ENCODE measurements around the gene MRPL52. TPM values are rescaled to one million over a fixed set of nuclear protein-coding genes. Genes with fewer than 3 reads are reported as not detected.

The MRPL52 gene
- total RNA-seq, 3 donors from 2014 or later = 247 to 250 (median 249) TPM

DNA sequence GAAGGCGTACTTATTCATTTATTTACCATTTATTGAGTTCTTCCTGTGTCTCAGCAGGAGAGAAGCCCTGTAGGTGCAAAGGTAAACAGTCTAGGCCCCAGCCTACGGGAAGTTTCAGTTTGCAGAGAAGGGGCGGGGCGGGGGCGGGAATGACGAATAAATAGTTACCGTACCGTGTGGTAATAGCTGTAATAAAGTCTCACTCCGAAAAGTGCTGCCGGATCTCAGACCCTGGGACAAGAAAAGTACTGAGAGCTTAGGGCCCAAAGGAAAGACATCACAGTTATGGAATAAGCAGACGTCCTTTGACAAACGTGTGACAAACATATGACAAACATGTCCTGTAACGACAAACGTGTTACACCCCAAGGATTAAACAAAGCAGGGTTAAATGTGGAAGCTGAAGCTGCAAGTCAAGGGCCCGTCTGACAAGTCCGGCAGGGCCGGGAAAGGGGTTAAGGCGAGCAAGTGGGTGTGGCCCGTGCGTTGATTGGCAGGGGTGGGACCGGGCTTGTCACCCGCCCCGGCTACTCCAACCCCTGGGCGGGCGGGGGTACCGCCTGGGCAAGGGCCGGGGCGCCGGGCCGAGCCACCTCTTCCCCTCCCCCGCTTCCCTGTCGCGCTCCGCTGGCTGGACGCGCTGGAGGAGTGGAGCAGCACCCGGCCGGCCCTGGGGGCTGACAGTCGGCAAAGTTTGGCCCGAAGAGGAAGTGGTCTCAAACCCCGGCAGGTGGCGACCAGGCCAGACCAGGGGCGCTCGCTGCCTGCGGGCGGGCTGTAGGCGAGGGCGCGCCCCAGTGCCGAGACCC, 41.7 kb downstream of the MRPL52 start, which contains the start of gene LRP10:
TSS of gene LRP10 (plus strand) at position 517 of the 809 bp plus-strand sequence. CDS start 564 bp downstream, outside the sequence.
- Mint-ChIP-seq H3K27me3 (ENCODE audit: low read depth) (no peaks in the 10 kb centered on the region), H3K4me1 (ENCODE audit: low read depth) (peaks cover 42% of the 10 kb centered on the region), H3K9me3 (no peaks in the 10 kb centered on the region), H3K36me3 (ENCODE audit: insufficient read depth) (peaks cover 16% of the 10 kb centered on the region), H3K4me3 (peak within 1 kb of the TSS; percentile 92)
- DNase-seq (peak; percentile 75), ATAC-seq (peak; percentile 76 to 80)

DNA sequence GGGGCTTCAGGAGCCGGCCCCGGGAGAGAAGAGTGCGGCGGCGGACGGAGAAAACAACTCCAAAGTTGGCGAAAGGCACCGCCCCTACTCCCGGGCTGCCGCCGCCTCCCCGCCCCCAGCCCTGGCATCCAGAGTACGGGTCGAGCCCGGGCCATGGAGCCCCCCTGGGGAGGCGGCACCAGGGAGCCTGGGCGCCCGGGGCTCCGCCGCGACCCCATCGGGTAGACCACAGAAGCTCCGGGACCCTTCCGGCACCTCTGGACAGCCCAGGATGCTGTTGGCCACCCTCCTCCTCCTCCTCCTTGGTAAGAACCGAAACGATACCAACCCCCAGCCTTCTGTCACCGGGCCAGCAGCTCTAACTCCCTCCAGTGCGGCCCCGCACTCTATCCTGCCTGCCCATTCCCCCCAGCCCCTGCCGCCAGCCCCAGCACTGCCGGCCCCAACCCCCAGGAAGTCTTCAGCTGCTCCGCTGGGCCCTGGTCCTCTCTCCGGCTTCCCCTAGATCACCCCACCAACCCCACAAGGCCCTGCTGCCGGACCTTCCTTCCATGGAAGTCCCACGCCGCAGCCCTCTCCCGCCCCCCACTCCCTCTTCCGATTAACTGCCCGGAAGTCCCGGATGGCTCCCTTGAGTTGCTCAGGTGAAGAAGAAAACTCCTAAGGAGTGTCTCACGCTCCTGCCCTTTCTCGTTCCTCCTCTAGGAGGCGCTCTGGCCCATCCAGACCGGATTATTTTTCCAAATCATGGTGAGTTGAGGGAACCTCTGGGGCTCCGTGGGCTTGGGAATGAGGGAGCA, 42.5 kb downstream of the MRPL52 start:
- peak; percentile 63 for DNase-seq
- peak; percentile 37 to 53 for ATAC-seq
- Mint-ChIP-seq H3K27me3 (ENCODE audit: low read depth) (no peaks in the 10 kb centered on the region), H3K9me3 (no peaks in the 10 kb centered on the region), H3K4me3 (peak overlapping the region; percentile 92), H3K36me3 (ENCODE audit: insufficient read depth) (peaks cover 16% of the 10 kb centered on the region), H3K4me1 (ENCODE audit: low read depth) (peaks cover 40% of the 10 kb centered on the region)

DNA sequence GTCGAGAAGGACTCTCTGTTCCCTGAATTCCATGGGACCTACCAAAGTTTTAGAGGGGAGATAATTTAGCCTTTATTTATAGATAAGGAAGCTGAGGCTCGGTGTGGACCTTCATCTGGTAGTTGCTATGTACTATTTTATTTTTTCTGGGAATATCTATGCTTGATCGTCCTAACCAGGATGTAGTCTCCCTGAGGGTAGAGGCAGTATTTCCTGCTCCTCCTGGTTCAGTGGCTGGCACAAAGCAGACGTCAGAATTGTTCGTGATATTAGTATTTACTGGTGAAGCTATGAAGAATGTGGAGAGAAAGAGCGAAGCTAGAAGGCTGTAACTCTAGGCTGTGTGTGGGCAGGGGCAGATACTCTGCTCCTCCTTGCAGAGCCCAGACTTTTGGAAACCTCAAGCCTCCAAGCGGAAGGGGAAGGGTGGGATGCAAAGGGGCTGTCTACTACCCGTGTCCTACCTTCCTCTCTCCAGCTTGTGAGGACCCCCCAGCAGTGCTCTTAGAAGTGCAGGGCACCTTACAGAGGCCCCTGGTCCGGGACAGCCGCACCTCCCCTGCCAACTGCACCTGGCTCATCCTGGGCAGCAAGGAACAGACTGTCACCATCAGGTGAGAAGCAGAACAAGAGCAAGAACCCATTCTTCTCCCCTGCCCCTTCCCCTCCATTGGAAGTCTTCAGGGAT, 43.3 kb downstream of the MRPL52 start:
- ATAC-seq = no peak
- peaks cover 18% of the 10 kb centered on the region for H3K36me3 Mint-ChIP-seq (ENCODE audit: insufficient read depth)
- no peaks in the 10 kb centered on the region for H3K9me3 Mint-ChIP-seq
- no peak for DNase-seq
- peaks cover 40% of the 10 kb centered on the region for H3K4me1 Mint-ChIP-seq (ENCODE audit: low read depth)
- no peaks in the 10 kb centered on the region for H3K27me3 Mint-ChIP-seq (ENCODE audit: low read depth)
- peak overlapping the region; percentile 92 for H3K4me3 Mint-ChIP-seq

DNA sequence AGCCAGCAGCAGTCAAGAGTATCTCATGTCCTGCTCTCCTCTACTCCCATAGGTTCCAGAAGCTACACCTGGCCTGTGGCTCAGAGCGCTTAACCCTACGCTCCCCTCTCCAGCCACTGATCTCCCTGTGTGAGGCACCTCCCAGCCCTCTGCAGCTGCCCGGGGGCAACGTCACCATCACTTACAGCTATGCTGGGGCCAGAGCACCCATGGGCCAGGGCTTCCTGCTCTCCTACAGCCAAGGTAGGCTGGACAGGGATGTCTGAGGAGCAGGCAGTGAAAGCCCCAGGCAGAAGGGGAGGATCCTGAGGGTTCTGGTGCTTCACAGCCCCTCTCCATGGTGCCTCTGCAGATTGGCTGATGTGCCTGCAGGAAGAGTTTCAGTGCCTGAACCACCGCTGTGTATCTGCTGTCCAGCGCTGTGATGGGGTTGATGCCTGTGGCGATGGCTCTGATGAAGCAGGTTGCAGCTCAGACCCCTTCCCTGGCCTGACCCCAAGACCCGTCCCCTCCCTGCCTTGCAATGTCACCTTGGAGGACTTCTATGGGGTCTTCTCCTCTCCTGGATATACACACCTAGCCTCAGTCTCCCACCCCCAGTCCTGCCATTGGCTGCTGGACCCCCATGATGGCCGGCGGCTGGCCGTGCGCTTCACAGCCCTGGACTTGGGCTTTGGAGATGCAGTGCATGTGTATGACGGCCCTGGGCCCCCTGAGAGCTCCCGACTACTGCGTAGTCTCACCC, 45.5 kb downstream of the MRPL52 start:
- Mint-ChIP-seq H3K9me3 (no peaks in the 10 kb centered on the region), H3K27me3 (ENCODE audit: low read depth) (no peaks in the 10 kb centered on the region), H3K4me3 (no peak overlapping the region), H3K36me3 (ENCODE audit: insufficient read depth) (peaks cover 24% of the 10 kb centered on the region), H3K4me1 (ENCODE audit: low read depth) (peaks cover 35% of the 10 kb centered on the region)
- ATAC-seq (no peak), DNase-seq (no peak)

DNA sequence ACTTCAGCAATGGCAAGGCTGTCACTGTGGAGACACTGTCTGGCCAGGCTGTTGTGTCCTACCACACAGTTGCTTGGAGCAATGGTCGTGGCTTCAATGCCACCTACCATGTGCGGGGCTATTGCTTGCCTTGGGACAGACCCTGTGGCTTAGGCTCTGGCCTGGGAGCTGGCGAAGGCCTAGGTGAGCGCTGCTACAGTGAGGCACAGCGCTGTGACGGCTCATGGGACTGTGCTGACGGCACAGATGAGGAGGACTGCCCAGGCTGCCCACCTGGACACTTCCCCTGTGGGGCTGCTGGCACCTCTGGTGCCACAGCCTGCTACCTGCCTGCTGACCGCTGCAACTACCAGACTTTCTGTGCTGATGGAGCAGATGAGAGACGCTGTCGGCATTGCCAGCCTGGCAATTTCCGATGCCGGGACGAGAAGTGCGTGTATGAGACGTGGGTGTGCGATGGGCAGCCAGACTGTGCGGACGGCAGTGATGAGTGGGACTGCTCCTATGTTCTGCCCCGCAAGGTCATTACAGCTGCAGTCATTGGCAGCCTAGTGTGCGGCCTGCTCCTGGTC, 46.1 kb downstream of the MRPL52 start:
- peaks cover 29% of the 10 kb centered on the region for H3K4me1 Mint-ChIP-seq (ENCODE audit: low read depth)
- H3K9me3 Mint-ChIP-seq = no peaks in the 10 kb centered on the region
- H3K27me3 Mint-ChIP-seq (ENCODE audit: low read depth) = no peaks in the 10 kb centered on the region
- ATAC-seq (no peak), DNase-seq (no peak)
- H3K36me3 Mint-ChIP-seq (ENCODE audit: insufficient read depth) = peaks cover 24% of the 10 kb centered on the region
- no peak overlapping the region for H3K4me3 Mint-ChIP-seq

DNA sequence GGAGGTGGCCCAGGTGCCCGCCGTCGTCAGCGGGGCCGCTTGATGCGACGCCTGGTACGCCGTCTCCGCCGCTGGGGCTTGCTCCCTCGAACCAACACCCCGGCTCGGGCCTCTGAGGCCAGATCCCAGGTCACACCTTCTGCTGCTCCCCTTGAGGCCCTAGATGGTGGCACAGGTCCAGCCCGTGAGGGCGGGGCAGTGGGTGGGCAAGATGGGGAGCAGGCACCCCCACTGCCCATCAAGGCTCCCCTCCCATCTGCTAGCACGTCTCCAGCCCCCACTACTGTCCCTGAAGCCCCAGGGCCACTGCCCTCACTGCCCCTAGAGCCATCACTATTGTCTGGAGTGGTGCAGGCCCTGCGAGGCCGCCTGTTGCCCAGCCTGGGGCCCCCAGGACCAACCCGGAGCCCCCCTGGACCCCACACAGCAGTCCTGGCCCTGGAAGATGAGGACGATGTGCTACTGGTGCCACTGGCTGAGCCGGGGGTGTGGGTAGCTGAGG, 47.4 kb downstream of the MRPL52 start:
- Mint-ChIP-seq H3K9me3 (no peaks in the 10 kb centered on the region), H3K4me1 (ENCODE audit: low read depth) (peaks cover 28% of the 10 kb centered on the region), H3K27me3 (ENCODE audit: low read depth) (no peaks in the 10 kb centered on the region), H3K36me3 (ENCODE audit: insufficient read depth) (peaks cover 24% of the 10 kb centered on the region), H3K4me3 (no peak overlapping the region)
- ATAC-seq (no peak), DNase-seq (no peak)

DNA sequence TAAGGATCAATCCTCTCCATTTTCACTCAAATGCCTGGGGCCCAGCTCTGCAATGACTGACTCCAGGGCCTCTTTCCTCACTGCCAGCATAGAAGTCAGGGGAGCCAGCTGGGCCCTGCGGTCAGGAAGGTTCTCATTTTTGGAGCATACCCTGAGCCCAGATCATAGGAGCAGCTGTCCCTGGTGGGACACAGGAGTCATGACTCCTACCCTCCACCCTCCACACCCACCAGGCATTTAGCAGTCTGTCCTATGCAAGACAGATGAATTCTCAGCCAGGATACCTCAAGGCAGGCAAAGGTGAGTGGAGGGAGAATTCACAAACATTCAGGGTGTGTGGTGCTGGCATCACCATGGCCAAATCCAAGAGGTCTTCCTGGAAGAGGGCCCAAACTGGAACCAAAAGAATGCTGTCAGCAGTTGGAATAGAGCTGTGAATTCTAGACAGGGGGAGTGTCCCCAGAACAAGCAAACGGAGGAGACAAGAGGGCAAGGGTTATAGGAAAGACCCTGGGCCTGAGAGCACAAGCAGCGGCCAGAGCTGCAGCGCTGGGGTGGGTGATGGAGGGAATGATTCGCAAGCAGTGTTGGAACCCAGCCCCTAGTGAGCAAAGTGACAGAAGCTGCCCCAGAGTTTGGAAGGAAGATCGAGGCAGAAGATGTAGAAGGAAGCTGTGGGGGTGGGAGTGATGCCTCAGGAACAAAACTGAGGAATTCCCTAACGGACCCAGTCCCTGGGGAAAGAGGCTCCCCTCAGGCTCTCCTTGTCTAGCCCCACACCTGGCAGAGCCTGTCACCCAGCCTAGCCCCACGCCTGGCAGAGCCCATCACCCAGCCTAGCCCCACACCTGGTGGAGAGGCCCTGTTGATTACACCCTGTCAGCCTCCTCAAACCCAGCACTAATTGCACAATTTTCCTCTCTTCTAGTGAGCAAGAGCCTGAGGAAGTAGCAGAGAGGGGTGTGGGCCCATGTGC, 48.9 kb downstream of the MRPL52 start:
- Mint-ChIP-seq H3K4me1 (ENCODE audit: low read depth) (peaks cover 22% of the 10 kb centered on the region), H3K27me3 (ENCODE audit: low read depth) (no peaks in the 10 kb centered on the region), H3K9me3 (no peaks in the 10 kb centered on the region), H3K4me3 (no peak overlapping the region), H3K36me3 (ENCODE audit: insufficient read depth) (peaks cover 20% of the 10 kb centered on the region)
- ATAC-seq = no peak
- DNase-seq = no peak

DNA sequence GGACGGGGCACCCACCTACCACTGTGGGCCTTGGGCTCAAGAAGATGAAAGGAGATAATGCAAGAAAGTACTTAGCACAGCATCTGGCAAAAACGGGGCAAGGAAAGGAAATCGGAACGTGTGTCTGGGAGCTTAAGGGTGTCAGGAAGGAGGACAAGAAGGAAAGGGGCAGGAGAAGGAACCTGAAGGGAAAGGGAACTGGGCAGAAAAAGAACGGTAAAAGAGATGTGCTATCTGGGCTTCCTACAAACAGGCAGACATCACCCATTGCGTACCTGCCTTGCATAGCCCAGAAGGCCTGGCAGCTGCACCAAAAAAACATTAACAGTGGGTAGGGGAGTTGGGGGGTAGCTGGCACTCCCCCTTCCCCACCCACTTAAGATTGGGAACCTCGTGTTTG, 52.4 kb downstream of the MRPL52 start:
- peaks cover 28% of the 10 kb centered on the region for H3K4me1 Mint-ChIP-seq (ENCODE audit: low read depth)
- no peak overlapping the region for H3K4me3 Mint-ChIP-seq
- H3K9me3 Mint-ChIP-seq = no peaks in the 10 kb centered on the region
- no peak for ATAC-seq
- no peak for DNase-seq
- H3K36me3 Mint-ChIP-seq (ENCODE audit: insufficient read depth) = peaks cover 8% of the 10 kb centered on the region
- no peaks in the 10 kb centered on the region for H3K27me3 Mint-ChIP-seq (ENCODE audit: low read depth)

DNA sequence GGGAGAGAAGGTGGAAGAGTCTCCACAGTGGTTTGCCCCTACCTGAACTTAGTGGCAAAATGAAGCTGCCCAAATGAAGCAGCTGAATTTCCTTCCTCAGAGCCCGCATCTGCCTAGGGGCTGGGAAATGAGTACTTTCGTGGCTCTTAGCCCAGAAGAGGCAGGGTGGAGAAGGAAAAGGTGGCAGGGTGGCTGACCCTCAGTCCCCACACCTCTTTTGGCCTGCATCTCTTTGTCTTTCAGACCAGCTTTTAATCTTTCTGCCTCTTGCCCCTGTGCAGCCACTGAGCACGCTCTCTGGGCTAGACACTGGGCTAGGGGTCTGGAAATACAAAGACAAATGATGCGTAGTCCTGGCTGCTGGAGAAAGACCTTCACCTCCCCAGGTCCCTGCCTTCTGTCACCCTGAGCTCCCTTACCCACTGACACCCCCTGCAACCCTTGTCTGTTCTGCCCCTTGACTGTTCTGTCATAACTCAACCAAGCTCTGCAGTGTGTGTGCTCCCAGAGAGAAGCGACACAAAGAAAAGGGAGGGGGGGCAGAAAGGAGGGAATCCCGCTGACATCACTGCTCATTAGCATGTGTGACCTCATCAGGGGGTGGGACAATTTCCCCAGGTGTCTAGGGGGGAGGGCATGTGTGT, 53.0 kb downstream of the MRPL52 start:
- ATAC-seq = peak in 1 of 2 donors; percentile 5
- no peaks in the 10 kb centered on the region for H3K9me3 Mint-ChIP-seq
- no peak overlapping the region for H3K4me3 Mint-ChIP-seq
- H3K4me1 Mint-ChIP-seq (ENCODE audit: low read depth) = peaks cover 34% of the 10 kb centered on the region
- no peaks in the 10 kb centered on the region for H3K27me3 Mint-ChIP-seq (ENCODE audit: low read depth)
- peak; percentile 63 for DNase-seq
- H3K36me3 Mint-ChIP-seq (ENCODE audit: insufficient read depth) = peaks cover 8% of the 10 kb centered on the region

DNA sequence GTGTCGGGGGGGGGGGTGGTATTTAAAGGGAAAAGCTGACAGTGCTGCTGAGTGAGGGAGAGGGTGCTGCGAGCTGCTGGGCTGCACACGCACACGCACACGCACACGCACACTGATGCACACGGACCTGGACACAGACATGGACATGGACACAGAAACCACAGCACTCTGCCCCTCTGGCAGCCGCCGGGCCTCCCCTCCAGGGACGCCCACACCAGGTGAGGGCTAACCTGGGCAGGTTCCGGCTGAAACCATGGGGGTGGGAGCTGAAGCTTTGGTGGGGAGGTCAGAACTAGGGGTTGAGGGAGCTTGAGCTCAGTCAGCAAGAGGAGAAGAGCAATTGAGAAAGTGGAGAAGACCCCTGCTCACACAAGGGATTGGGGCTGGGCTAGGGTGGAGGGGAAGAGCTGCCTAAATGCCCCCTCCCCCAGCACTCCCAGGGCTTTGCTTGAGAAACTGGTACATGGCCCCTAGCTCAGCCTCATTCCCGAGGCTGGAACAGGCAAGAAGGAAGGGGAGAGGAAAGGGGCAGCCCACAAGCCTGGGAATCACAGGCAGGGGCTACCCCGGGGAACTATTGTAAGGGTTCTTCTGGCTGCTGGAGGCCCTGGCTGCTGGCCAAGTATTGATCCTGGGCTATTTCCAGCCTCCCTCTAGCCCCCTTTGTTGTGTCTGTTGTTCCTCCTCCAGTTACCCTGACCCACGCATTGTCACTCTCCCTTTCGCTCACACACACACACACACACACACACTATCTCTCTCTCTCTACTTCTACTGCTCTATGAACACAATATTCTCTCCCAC, 53.7 kb downstream of the MRPL52 start, which contains the start of gene REM2:
TSS of gene REM2 (plus strand) at position 50 of the 804 bp plus-strand sequence. CDS start at position 116, 66 bp downstream.
- Mint-ChIP-seq H3K9me3 (no peaks in the 10 kb centered on the region), H3K4me3 (no peak within 1 kb of the TSS), H3K4me1 (ENCODE audit: low read depth) (peaks cover 41% of the 10 kb centered on the region), H3K27me3 (ENCODE audit: low read depth) (no peaks in the 10 kb centered on the region), H3K36me3 (ENCODE audit: insufficient read depth) (peaks cover 2% of the 10 kb centered on the region)
- no peak for ATAC-seq
- no peak for DNase-seq

DNA sequence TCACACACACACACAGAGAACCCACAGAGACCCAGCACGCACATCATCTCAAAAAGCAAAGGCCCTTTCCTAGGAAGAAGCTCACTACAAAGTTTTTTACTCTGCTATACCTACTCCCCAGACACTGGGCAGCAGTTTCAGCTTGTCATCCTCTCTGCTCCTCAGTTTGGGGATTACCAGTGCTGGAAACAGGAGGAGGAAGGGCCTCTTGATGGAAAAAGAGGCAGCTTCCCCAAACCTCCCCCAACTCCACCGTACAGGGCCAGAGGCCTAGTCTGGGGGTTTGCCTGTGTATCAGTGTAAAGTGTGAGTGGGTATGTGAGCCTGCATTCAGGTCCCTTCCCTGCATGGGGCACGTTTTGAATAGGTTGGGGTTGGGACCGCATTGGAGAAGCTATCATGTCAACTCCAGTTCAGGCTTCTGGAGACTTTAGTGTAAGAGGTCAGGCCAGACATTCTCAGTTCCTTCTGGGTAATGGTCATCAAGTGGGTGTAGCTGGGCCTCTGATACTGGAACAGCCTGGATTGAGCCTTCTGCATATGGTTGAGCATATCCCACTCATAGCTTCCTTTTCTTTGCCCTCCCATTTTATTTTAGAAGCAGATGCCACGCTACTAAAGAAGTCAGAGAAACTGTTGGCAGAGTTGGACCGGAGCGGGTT, 54.5 kb downstream of the MRPL52 start:
- Mint-ChIP-seq H3K9me3 (no peaks in the 10 kb centered on the region), H3K27me3 (ENCODE audit: low read depth) (no peaks in the 10 kb centered on the region), H3K36me3 (ENCODE audit: insufficient read depth) (no peaks in the 10 kb centered on the region), H3K4me3 (no peak overlapping the region), H3K4me1 (ENCODE audit: low read depth) (peaks cover 45% of the 10 kb centered on the region)
- DNase-seq (no peak), ATAC-seq (no peak)
